HEK293 (cell line): Measurements from ENCODE around the gene AEN.

Experiments
- CTCF ChIA-PET: fragments of 350-600 bp; formaldehyde crosslinking; extraction: SDS; loops from one replicate; lab custom pipeline; 2021; ENCODE audit warnings: antibody characterized with exemption; lab: Yijun Ruan, JAX
- POLR2A ChIA-PET: fragments of 300-600 bp; formaldehyde crosslinking; extraction: SDS; loops from one replicate; lab custom pipeline; 2020; ENCODE audit warnings: antibody characterized with exemption, inconsistent platforms; lab: Yijun Ruan, JAX
- H3K27ac ChIP-seq: fragments of 200-500 bp; sonication (Bioruptor generic); 2 replicates; pipeline ENCODE4 v1.5.1; 2014; ENCODE audit warnings: low read depth, low read length, control low read depth, inconsistent platforms; ENCODE audit errors: extremely low read depth
- H3K36me3 ChIP-seq, 2 experiments: fragments of 200-500 bp in 1 of 2; sonication (Bioruptor generic) in 1 of 2; 1 replicate in 1 of 2; 2 replicates in 1 of 2; pipeline ENCODE4 v1.5.1; 2014 to 2017; ENCODE audit warnings: inconsistent platforms in 2 of 2, low read length in 2 of 2; ENCODE audit not compliant: control insufficient read depth in 2 of 2, insufficient read depth in 1 of 2
- H3K4me1 ChIP-seq: fragments of 200-500 bp; sonication (Bioruptor generic); 2 replicates; pipeline ENCODE4 v1.5.1; 2014; ENCODE audit warnings: mild to moderate bottlenecking, low read length, inconsistent platforms; ENCODE audit not compliant: control insufficient read depth, insufficient read depth
- H3K4me3 ChIP-seq: 2 replicates; pipeline ENCODE4 v1.5.1; 2011; ENCODE audit warnings: low read depth, mild to moderate bottlenecking, control low read depth, low read length, moderate library complexity
- H3K9me3 ChIP-seq: fragments of 200-500 bp; sonication (Bioruptor generic); 2 replicates; pipeline ENCODE4 v1.5.1; 2014; ENCODE audit warnings: low read depth, low read length, inconsistent platforms; ENCODE audit not compliant: control insufficient read depth, insufficient read depth
- AEBP2 ChIP-seq: fragments of 450-650 bp; formaldehyde crosslinking; IDR thresholded peaks from 2 replicates; pipeline ENCODE4 v1.5.1; 2016; ENCODE audit warnings: missing biosample characterization, missing genetic modification characterization, borderline replicate concordance
- BCL11A ChIP-seq: fragments of 450-650 bp; formaldehyde crosslinking; IDR thresholded peaks from 2 replicates; pipeline ENCODE4 v1.5.1; 2016; ENCODE audit warnings: low read depth, missing biosample characterization, missing genetic modification characterization
- KLF16 ChIP-seq: fragments of 450-650 bp; formaldehyde crosslinking; IDR thresholded peaks from 2 replicates; pipeline ENCODE4 v1.5.1; 2017; ENCODE audit warnings: missing biosample characterization, missing genetic modification characterization
- KLF9 ChIP-seq: fragments of 450-650 bp; formaldehyde crosslinking; IDR thresholded peaks from 2 replicates; pipeline ENCODE4 v1.5.1; 2016; ENCODE audit warnings: missing biosample characterization, missing genetic modification characterization, low read depth
- MZF1 ChIP-seq: fragments of 450-650 bp; formaldehyde crosslinking; IDR thresholded peaks from 2 replicates; pipeline ENCODE4 v1.5.1; 2017; ENCODE audit warnings: missing biosample characterization, missing genetic modification characterization, borderline replicate concordance
- RBAK ChIP-seq: fragments of 450-650 bp; formaldehyde crosslinking; IDR thresholded peaks from 2 replicates; pipeline ENCODE4 v1.5.1; 2016; ENCODE audit warnings: missing biosample characterization, missing genetic modification characterization
- YY2 ChIP-seq: fragments of 450-650 bp; formaldehyde crosslinking; IDR thresholded peaks from 2 replicates; pipeline ENCODE4 v1.5.1; 2016; ENCODE audit warnings: missing biosample characterization, missing genetic modification characterization
- ZBTB11 ChIP-seq: fragments of 450-650 bp; formaldehyde crosslinking; conservative IDR thresholded peaks from 2 replicates; pipeline ENCODE4 v1.5.1; 2016; ENCODE audit warnings: low read depth, missing biosample characterization, missing genetic modification characterization
- ZFP3 ChIP-seq: fragments of 450-650 bp; formaldehyde crosslinking; IDR thresholded peaks from 2 replicates; pipeline ENCODE4 v1.5.1; 2016; ENCODE audit warnings: low read depth, missing biosample characterization, missing genetic modification characterization
- ZNF335 ChIP-seq: fragments of 450-650 bp; formaldehyde crosslinking; conservative IDR thresholded peaks from 2 replicates; pipeline ENCODE4 v1.5.1; 2016; ENCODE audit warnings: missing biosample characterization, missing genetic modification characterization
- ZNF48 ChIP-seq: fragments of 450-650 bp; formaldehyde crosslinking; IDR thresholded peaks from 2 replicates; pipeline ENCODE4 v1.5.1; 2016; ENCODE audit warnings: missing biosample characterization, missing genetic modification characterization
- ZNF530 ChIP-seq: fragments of 450-650 bp; formaldehyde crosslinking; IDR thresholded peaks from 2 replicates; pipeline ENCODE4 v1.5.1; 2016; ENCODE audit warnings: low read depth, missing biosample characterization, missing genetic modification characterization
- ZNF629 ChIP-seq: fragments of 450-650 bp; formaldehyde crosslinking; IDR thresholded peaks from 2 replicates; pipeline ENCODE4 v1.5.1; 2017; ENCODE audit warnings: missing biosample characterization, missing genetic modification characterization
- ZNF654 ChIP-seq: fragments of 450-650 bp; formaldehyde crosslinking; IDR thresholded peaks from 2 replicates; pipeline ENCODE4 v1.5.1; 2016; ENCODE audit warnings: low read depth, missing biosample characterization, missing genetic modification characterization
- ZNF701 ChIP-seq: fragments of 450-650 bp; formaldehyde crosslinking; IDR thresholded peaks from 2 replicates; pipeline ENCODE4 v1.5.1; 2016; ENCODE audit warnings: missing biosample characterization, missing genetic modification characterization
- ZNF747 ChIP-seq: fragments of 450-650 bp; formaldehyde crosslinking; IDR thresholded peaks from 2 replicates; pipeline ENCODE4 v1.5.1; 2016; ENCODE audit warnings: missing biosample characterization, missing genetic modification characterization
- ZNF830 ChIP-seq: fragments of 450-650 bp; IDR thresholded peaks from 2 replicates; pipeline ENCODE4 v1.5.0; 2018; ENCODE audit warnings: missing biosample characterization, missing genetic modification characterization, low read depth, mild to moderate bottlenecking, moderate library complexity
- ZSCAN30 ChIP-seq: fragments of 450-650 bp; IDR thresholded peaks from 2 replicates; pipeline ENCODE4 v1.5.1; 2018; ENCODE audit warnings: missing biosample characterization, mild to moderate bottlenecking, missing genetic modification characterization, moderate library complexity
- ZSCAN4 ChIP-seq: fragments of 450-650 bp; formaldehyde crosslinking; IDR thresholded peaks from 2 replicates; pipeline ENCODE4 v1.5.1; 2017; ENCODE audit warnings: missing biosample characterization, missing genetic modification characterization
- TF ChIP-seq, protein P1 (sequence below): fragments of 450-650 bp; formaldehyde crosslinking; IDR thresholded peaks from 2 replicates; pipeline ENCODE4 v1.5.1; 2017; ENCODE audit warnings: missing biosample characterization, mild to moderate bottlenecking, missing genetic modification characterization, moderate library complexity

Gene AEN

DNA sequence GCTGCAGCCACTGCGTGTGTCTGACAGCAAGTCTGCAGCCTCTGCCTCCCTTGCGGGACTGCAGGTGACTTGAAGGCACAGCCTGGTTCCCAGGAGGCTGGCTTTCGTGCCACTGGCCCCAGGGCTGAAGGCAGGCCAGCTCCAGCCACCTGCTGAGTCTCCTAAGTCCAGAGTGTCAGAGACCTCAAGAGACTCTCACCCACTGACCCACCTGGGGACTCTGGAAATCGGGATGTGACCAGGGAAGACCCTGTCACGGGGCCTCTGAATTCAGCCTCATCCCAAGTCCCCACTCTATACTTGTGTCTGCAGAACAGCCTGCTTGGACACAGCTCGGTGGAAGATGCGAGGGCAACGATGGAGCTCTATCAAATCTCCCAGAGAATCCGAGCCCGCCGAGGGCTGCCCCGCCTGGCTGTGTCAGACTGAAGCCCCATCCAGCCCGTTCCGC, 34.0 kb downstream of the AEN start (continued):
- TF ChIP-seq ZNF830 (tag by site-specific recombination): no peak
- no peak for TF ChIP-seq RBAK
- TF ChIP-seq MZF1 (tag by site-specific recombination): no peak
- TF ChIP-seq ZSCAN30 (tag by site-specific recombination): no peak
- no peak for TF ChIP-seq ZNF530 (tag by site-specific recombination)

DNA sequence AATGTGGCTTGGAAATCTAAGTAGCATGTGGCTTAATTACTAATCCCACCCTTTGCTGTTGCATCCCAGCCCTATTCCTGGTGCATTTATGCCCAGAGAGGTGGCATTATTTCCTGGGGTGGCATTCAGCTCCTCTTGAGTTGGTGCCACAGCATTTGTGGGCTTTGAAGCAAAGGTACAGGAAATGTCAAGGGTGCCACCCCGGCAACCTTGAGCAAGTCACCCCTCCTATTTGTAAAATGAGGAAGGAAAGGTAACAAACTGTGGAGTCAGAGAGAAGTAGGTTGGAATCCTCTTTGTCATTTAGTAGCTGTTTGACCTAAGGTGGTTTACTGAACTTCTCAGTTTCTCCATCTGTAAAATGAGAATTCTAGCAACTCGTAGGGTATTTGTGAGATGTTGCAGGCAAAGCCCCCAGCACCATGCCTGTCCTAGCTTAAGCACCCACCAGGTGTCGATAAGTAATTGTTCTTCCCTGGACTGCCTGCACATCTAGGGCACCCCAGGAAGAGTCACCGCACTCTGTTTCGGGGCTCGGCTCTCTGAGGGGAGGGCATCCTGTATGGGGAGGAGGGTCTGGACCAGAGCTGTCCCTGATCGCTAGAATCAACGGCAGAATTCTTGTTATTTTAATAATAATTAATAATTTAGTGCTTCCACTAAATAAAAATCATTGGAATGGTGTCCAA, 34.8 kb downstream of the AEN start:
- H3K36me3 ChIP-seq: no peaks in the 10 kb centered on the region
- no peak overlapping the region for H3K4me3 ChIP-seq
- ChIA-PET POLR2A (interaction anchor here (1.1 kb wide), 1 partner anchor 178 kb away, joined by 3 read pairs; no protein-coding TSS in a partner anchor), CTCF (interaction anchor here (0.6 to 7.8 kb wide), 15 partner anchors 9 to 522 kb away, joined by 3 to 81 read pairs (median 3); partner anchors contain the start of gene ISG20)
- no peak overlapping the region for H3K27ac ChIP-seq
- TF ChIP-seq ZNF48 (tag by site-specific recombination): no peak
- no peak for TF ChIP-seq KLF16
- no peak for TF ChIP-seq KLF9
- TF ChIP-seq ZBTB11 (tag by site-specific recombination): no peak
- TF ChIP-seq ZSCAN4 (tag by site-specific recombination): no peak
- no peak for TF ChIP-seq ZNF701 (tag by site-specific recombination)
- TF ChIP-seq ZFP3 (tag by site-specific recombination): no peak
- TF ChIP-seq ZNF629 (tag by site-specific recombination): no peak
- no peak for TF ChIP-seq ZNF654 (tag by site-specific recombination)
- no peak for TF ChIP-seq ZNF747 (tag by site-specific recombination)
- TF ChIP-seq AEBP2 (tag by site-specific recombination): no peak
- TF ChIP-seq BCL11A: no peak
- TF ChIP-seq, protein P1, sequence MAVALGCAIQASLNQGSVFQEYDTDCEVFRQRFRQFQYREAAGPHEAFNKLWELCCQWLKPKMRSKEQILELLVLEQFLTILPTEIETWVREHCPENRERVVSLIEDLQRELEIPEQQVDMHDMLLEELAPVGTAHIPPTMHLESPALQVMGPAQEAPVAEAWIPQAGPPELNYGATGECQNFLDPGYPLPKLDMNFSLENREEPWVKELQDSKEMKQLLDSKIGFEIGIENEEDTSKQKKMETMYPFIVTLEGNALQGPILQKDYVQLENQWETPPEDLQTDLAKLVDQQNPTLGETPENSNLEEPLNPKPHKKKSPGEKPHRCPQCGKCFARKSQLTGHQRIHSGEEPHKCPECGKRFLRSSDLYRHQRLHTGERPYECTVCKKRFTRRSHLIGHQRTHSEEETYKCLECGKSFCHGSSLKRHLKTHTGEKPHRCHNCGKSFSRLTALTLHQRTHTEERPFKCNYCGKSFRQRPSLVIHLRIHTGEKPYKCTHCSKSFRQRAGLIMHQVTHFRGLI: no peak
- TF ChIP-seq YY2 (tag by site-specific recombination): no peak
- TF ChIP-seq ZNF335: no peak
- H3K9me3 ChIP-seq: no peaks in the 10 kb centered on the region
- H3K4me1 ChIP-seq: no peaks in the 10 kb centered on the region
